OCI-LY1 (cell line): ENCODE results near the gene RELB.

ENCODE experiments used
- CTCF ChIP-seq: fragments of 200-600 bp; sonication (generic), shearing (Covaris generic); IDR thresholded peaks from 2 replicates; pipeline ENCODE4 v1.5.1; 2017; ENCODE audit warnings: mild to moderate bottlenecking, antibody characterized with exemption, low read length, moderate library complexity, mixed read lengths
- EZH2 ChIP-seq: fragments of 200-600 bp; sonication (generic), shearing (Covaris generic); IDR thresholded peaks from 2 replicates; pipeline ENCODE4 v1.8.0; 2017; ENCODE audit warnings: borderline replicate concordance, mixed run types, mild to moderate bottlenecking, antibody characterized with exemption, low read length, moderate library complexity, mixed read lengths

GRCh38 chr19:45059258-45059965, 58.1 kb downstream of the RELB start:
- TF ChIP-seq CTCF (peak; percentile 92), EZH2 (no peak)
